HG02884 (cell line): ENCODE results near the gene CRAMP1.
"Not testable (repeated sequence)": the region's sequence is repeated elsewhere in the genome, so short reads cannot be mapped to it uniquely, and the experiment has no call there.

Experiments
- ATAC-seq: cut with Tn5 transposase; IDR thresholded peaks from one replicate; pipeline ENCODE4 v1.9.1; 2021; ENCODE audit warnings: mild to moderate bottlenecking, moderate library complexity; ENCODE audit not compliant: unreplicated experiment

CRAMP1 gene

GRCh38 chr16:1612320-1613111 lies at the start of gene CRAMP1:
Gene CRAMP1 (plus strand): TSS chr16:1612360. CDS start chr16:1614640, 2,280 bp downstream.
- peak; percentile 4 for ATAC-seq

GRCh38 chr16:1563786-1564185 lies 48.4 kb upstream of the CRAMP1 start:
- no peak for ATAC-seq

GRCh38 chr16:1564325-1564724 lies 47.8 kb upstream of the CRAMP1 start:
- no peak for ATAC-seq

- no peak for ATAC-seq
Measured at GRCh38 chr16:1565083-1565805, 46.9 kb upstream of the CRAMP1 start.

GRCh38 chr16:1567988-1568387 lies 44.2 kb upstream of the CRAMP1 start:
- ATAC-seq = no peak

GRCh38 chr16:1571012-1571671 lies 41.0 kb upstream of the CRAMP1 start:
- no peak for ATAC-seq

GRCh38 chr16:1572673-1573072 lies 39.5 kb upstream of the CRAMP1 start:
- ATAC-seq = no peak

GRCh38 chr16:1573301-1573700 lies 38.9 kb upstream of the CRAMP1 start:
- no peak for ATAC-seq

- no peak for ATAC-seq
Measured at GRCh38 chr16:1575578-1575977, 36.6 kb upstream of the CRAMP1 start.

GRCh38 chr16:1579214-1579613 lies 32.9 kb upstream of the CRAMP1 start:
- ATAC-seq = no peak

GRCh38 chr16:1580256-1580655 lies 31.9 kb upstream of the CRAMP1 start:
- ATAC-seq = no peak

- ATAC-seq = no peak
Measured at GRCh38 chr16:1580956-1581355, 31.2 kb upstream of the CRAMP1 start.

GRCh38 chr16:1581804-1582203 lies 30.4 kb upstream of the CRAMP1 start:
- ATAC-seq = no peak

GRCh38 chr16:1583180-1583579 lies 29.0 kb upstream of the CRAMP1 start:
- ATAC-seq = no peak

GRCh38 chr16:1584926-1585484 lies 27.2 kb upstream of the CRAMP1 start:
- ATAC-seq = no peak

- ATAC-seq = no peak
Measured at GRCh38 chr16:1590366-1590765, 21.8 kb upstream of the CRAMP1 start.

GRCh38 chr16:1590930-1591705 lies 21.0 kb upstream of the CRAMP1 start:
- no peak for ATAC-seq

- ATAC-seq = no peak
Measured at GRCh38 chr16:1592446-1592845, 19.7 kb upstream of the CRAMP1 start.

GRCh38 chr16:1595511-1595910 lies 16.6 kb upstream of the CRAMP1 start:
- not testable (repeated sequence) for ATAC-seq

GRCh38 chr16:1596516-1596915 lies 15.6 kb upstream of the CRAMP1 start:
- ATAC-seq = no peak

GRCh38 chr16:1597154-1597553 lies 15.0 kb upstream of the CRAMP1 start:
- ATAC-seq = no peak
